Activated T-helper 1 cell treated with anti-CD3 and anti-CD28 coated beads, Interleukin-12 subunit alpha, Interleukin-12 subunit beta, Interleukin-2, Interleukin-4 antibody, amounts not matched to agents 30 ng/mL and 10 ng/mL and 1 ng/mL, durations not matched to agents 14 hours and 24 hours and 36 hours (primary cell): Measurements from ENCODE around the gene LHPP. TPM values are rescaled to one million over a fixed set of nuclear protein-coding genes. Genes with fewer than 3 reads are reported as not detected.

Experiments used
- total RNA-seq: library from RNA; stranded (reverse); gene quantifications from 2 replicates; pipeline ENCODE4 v1.2.3, GENCODE V29; 2022

LHPP gene
- total RNA-seq, 1 donor from 2014 or later, result 5.0 TPM

Other genes starting within 250 kb of the LHPP start
- gene OAT, start 42.9 kb upstream of the LHPP start, total RNA-seq, result 35.6 and 37.9 TPM in 2 replicates
- gene NKX1-2, start 11.8 kb upstream of the LHPP start, total RNA-seq, result not detected in 2 replicates